Sigmoid colon (tissue), 3 donors: ENCODE measurements around the gene GPC5.

Experiments used
- CTCF ChIP-seq, 4 experiments: fragments of 450-650 bp in 3 of 4; fragments of 200-600 bp in 1 of 4; IDR thresholded peaks; one replicate each; pipeline ENCODE4 v1.5.1; 2016 to 2019; ENCODE audit warnings: antibody characterized with exemption in 4 of 4, mild to moderate bottlenecking in 3 of 4, moderate library complexity in 2 of 4
- POLR2A ChIP-seq, 2 donors: fragments of 450-650 bp; IDR thresholded peaks; one replicate each; pipeline ENCODE4 v1.6.1; 2016; ENCODE audit warnings: antibody characterized with exemption in 2 of 2, mild to moderate bottlenecking in 2 of 2, moderate library complexity in 2 of 2

GRCh38 chr13:92303428-92303827 is 905.0 kb downstream of the GPC5 start:
- no peak for TF ChIP-seq CTCF (IDR thresholded peaks at IDR 0.05)
- no peak for TF ChIP-seq POLR2A (IDR thresholded peaks at IDR 0.05)
